Endodermal cell (in vitro differentiated cells): Measurements from ENCODE around the gene AGPAT3. TPM values are rescaled to one million over a fixed set of nuclear protein-coding genes. Genes with fewer than 3 reads are reported as not detected.

Experiments
- DNase-seq: peaks from one replicate; pipeline ENCODE4 v3.0.0-alpha.2; 2017
- H3K27ac ChIP-seq: 2 replicates; pipeline ENCODE4 v1.5.1; 2013; ENCODE audit warnings: mild to moderate bottlenecking, low read depth, low read length, moderate library complexity
- H3K27me3 ChIP-seq: 2 replicates; pipeline ENCODE4 v1.6.1; 2013; ENCODE audit warnings: mild to moderate bottlenecking, low read length, moderate library complexity; ENCODE audit not compliant: insufficient read depth, control insufficient read depth, poor library complexity, severe bottlenecking
- H3K36me3 ChIP-seq: 2 replicates; pipeline ENCODE4 v1.7.0; 2013; ENCODE audit warnings: mild to moderate bottlenecking, low read length, moderate library complexity; ENCODE audit not compliant: control insufficient read depth, insufficient read depth
- H3K4me1 ChIP-seq: one replicate; pipeline ENCODE4 v1.7.0; 2013; ENCODE audit warnings: low read length; ENCODE audit not compliant: control insufficient read depth, insufficient read depth
- H3K4me3 ChIP-seq: 2 replicates; pipeline ENCODE4 v1.5.1; 2013; ENCODE audit warnings: mild to moderate bottlenecking, low read length, moderate library complexity
- H3K9ac ChIP-seq: 2 replicates; pipeline ENCODE4 v1.6.1; 2013; ENCODE audit warnings: mild to moderate bottlenecking, low read length, moderate library complexity; ENCODE audit not compliant: poor library complexity, severe bottlenecking; ENCODE audit errors: extremely low read depth
- H3K9me3 ChIP-seq: 2 replicates; pipeline ENCODE4 v1.6.1; 2013; ENCODE audit warnings: mild to moderate bottlenecking, low read length, moderate library complexity; ENCODE audit not compliant: control insufficient read depth
- H3K27ac Mint-ChIP-seq: 2 replicates; pipeline ENCODE4 v1.8.0; 2020; ENCODE audit warnings: mixed read lengths
- H3K27me3 Mint-ChIP-seq: 2 replicates; pipeline ENCODE4 v1.8.0; 2021; ENCODE audit warnings: mild to moderate bottlenecking, mixed read lengths; ENCODE audit not compliant: insufficient read depth
- H3K36me3 Mint-ChIP-seq: 2 replicates; pipeline ENCODE4 v1.8.0; 2020; ENCODE audit warnings: low read depth, mixed read lengths
- H3K4me1 Mint-ChIP-seq: 2 replicates; pipeline ENCODE4 v1.8.0; 2020; ENCODE audit warnings: mixed read lengths
- H3K4me3 Mint-ChIP-seq: 2 replicates; pipeline ENCODE4 v1.8.0; 2020; ENCODE audit warnings: mild to moderate bottlenecking, moderate library complexity, mixed read lengths
- H3K9me3 Mint-ChIP-seq: 2 replicates; pipeline ENCODE4 v1.8.0; 2020; ENCODE audit warnings: mild to moderate bottlenecking, mixed read lengths
- WGBS, 2 experiments: methylation state at CpG; one replicate each; pipeline versions ENCODE4 v1.1.5 to v1.1.7; 2013; ENCODE audit warnings: missing lambda C conversion rate in 2 of 2, mixed read lengths in 1 of 2; ENCODE audit not compliant: insufficient coverage in 1 of 2, insufficient read length in 1 of 2; 5-methylcytosine and 5-hydroxymethylcytosine counted together
- total RNA-seq, 2 donors: library from RNA; stranded (reverse); fragmentation: NEBNext Ultra II Directional in 1 of 2; extraction: Animal tissue kit (Norgen Biotek cat#: 25700) in 1 of 2; gene quantifications; 2 replicates in 1 of 2; 3 replicates in 1 of 2; pipeline ENCODE4 v1.2.1, GENCODE V29; 2021
- TF ChIP-seq, protein P1 (sequence below): fragments of 200-600 bp; sonication (generic); conservative IDR thresholded peaks from 2 replicates; pipeline ENCODE4 v1.5.0; 2021; ENCODE audit warnings: antibody characterized with exemption, mild to moderate bottlenecking

The AGPAT3 gene
- total RNA-seq, 2 donors from 2014 or later = 44.0 to 74.4 TPM

DNA sequence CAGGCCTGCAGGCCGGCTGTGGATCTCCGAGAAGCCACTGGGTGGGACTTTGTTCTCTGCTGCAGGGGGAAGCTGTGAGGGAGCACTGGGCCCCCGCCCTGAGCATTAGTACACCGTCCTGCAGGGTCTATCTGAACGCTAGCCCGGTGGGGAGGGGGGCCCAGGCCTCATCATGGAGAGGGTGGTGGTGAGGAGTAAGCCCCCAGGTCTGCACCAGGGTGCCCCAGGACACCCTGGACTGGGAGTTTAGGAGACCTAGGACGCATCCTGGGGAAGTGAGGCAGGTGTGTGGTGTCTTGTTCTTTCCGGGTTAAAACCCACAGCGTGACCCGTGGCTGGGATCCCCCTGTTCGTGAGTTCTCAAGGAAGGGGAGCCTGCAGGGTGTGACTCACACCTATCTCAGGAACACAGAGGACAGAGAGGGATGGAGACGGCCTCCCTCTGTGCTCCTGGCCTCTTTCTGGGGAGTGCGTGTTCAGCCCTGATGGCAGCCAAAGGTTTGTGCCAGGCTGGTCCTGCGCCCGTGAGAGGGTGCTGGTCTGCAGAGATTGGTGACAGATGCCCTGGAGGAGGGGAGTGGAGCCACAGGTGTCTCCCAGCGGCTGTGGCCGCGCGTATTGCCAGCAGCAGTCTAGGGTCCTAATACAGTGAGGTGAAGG is 44.8 kb downstream of the AGPAT3 start:
- Mint-ChIP-seq H3K27me3 (no peaks in the 10 kb centered on the region), H3K9me3 (no peaks in the 10 kb centered on the region), H3K27ac (peak overlapping the region; percentile 65), H3K4me1 (peaks cover 13% of the 10 kb centered on the region), H3K36me3 (peaks cover 37% of the 10 kb centered on the region), H3K4me3 (no peak overlapping the region)
- H3K27ac ChIP-seq = no peak overlapping the region
- H3K4me3 ChIP-seq = no peak overlapping the region
- TF ChIP-seq, protein P1, sequence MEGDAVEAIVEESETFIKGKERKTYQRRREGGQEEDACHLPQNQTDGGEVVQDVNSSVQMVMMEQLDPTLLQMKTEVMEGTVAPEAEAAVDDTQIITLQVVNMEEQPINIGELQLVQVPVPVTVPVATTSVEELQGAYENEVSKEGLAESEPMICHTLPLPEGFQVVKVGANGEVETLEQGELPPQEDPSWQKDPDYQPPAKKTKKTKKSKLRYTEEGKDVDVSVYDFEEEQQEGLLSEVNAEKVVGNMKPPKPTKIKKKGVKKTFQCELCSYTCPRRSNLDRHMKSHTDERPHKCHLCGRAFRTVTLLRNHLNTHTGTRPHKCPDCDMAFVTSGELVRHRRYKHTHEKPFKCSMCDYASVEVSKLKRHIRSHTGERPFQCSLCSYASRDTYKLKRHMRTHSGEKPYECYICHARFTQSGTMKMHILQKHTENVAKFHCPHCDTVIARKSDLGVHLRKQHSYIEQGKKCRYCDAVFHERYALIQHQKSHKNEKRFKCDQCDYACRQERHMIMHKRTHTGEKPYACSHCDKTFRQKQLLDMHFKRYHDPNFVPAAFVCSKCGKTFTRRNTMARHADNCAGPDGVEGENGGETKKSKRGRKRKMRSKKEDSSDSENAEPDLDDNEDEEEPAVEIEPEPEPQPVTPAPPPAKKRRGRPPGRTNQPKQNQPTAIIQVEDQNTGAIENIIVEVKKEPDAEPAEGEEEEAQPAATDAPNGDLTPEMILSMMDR = no peak
- peaks cover 14% of the 10 kb centered on the region for H3K9me3 ChIP-seq
- WGBS, 2 experiments = 78 to 79% methylated on average over 9 to 19 of the region's 19 CpGs
- no peaks in the 10 kb centered on the region for H3K27me3 ChIP-seq
- peak; percentile 55 for DNase-seq
- peaks cover 15% of the 10 kb centered on the region for H3K36me3 ChIP-seq
- no peak overlapping the region for H3K9ac ChIP-seq
- no peaks in the 10 kb centered on the region for H3K4me1 ChIP-seq

DNA sequence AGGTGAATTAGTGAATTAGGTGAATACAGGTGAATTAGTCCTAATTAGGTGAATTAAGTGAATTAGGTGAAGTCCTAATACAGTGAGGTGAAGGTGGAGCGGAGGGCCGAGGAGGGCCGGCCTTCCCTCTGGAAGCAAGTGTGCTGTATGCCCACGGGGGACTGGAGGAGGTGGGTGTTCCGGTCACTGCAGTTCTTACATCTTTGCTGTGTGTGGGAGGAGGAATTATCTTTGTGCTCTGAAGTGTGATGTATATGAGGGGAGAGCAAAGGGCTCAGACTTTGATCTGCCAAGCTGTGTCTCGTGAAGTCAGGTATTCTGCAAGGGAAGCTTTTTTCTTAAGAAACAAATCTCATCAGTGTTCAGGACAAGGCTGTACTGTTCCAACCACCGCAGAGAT is 45.4 kb downstream of the AGPAT3 start:
- no peaks in the 10 kb centered on the region for H3K27me3 Mint-ChIP-seq
- peaks cover 14% of the 10 kb centered on the region for H3K9me3 ChIP-seq
- peaks cover 15% of the 10 kb centered on the region for H3K36me3 ChIP-seq
- no peak for DNase-seq
- no peak overlapping the region for H3K27ac ChIP-seq
- no peaks in the 10 kb centered on the region for H3K4me1 ChIP-seq
- H3K4me3 Mint-ChIP-seq = no peak overlapping the region
- H3K9ac ChIP-seq = no peak overlapping the region
- H3K36me3 Mint-ChIP-seq = peaks cover 37% of the 10 kb centered on the region
- no peak overlapping the region for H3K4me3 ChIP-seq
- WGBS, 2 experiments = 87 to 88% methylated on average over 3 to 7 of the region's 7 CpGs
- H3K27me3 ChIP-seq = no peaks in the 10 kb centered on the region
- peaks cover 13% of the 10 kb centered on the region for H3K4me1 Mint-ChIP-seq
- TF ChIP-seq, protein P1 = no peak
- no peaks in the 10 kb centered on the region for H3K9me3 Mint-ChIP-seq
- no peak overlapping the region for H3K27ac Mint-ChIP-seq

DNA sequence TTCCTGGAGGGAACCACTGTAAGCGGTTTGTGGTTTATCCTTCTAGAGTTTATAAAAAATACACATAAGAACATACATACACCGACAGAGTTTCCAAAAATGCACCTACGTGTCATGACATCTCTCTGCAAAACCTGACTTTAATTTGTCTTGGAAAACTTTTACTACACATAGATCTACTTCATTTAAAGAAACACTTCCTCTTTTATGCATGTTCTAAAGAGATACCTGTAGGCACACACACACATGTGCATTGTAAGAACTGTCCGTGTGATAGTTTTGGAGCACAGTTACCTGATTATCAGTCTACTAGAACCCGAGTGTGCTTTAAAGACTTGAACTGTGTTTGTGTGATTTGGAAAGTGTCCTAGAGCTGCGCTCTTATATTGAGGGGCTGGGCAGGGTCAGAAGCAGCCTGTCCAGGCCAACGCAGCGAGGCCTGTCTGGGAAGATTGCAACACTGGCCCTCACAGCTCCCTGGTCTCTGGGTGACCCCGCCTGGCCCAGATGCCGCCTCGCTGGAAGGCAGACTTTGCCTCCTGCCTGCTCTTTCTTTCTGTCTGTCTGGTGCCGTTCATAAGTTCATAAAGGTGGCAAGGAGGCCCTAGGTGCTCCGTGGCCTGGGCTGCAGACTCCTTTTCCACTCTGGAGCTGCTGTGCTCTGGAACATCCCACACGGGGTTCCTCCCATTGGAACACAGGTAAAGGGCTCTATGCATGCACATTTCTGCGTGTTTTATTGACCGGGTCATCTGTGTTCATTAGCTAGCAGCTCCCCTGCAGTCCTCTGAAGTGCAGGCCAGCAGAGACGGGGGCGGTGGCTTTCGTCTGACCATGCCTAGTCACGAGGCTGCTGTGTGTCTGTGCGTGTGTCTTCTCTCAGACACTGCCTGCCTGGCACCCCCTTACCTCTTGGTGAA is 46.3 kb downstream of the AGPAT3 start:
- Mint-ChIP-seq H3K4me1 (peaks cover 16% of the 10 kb centered on the region), H3K9me3 (no peaks in the 10 kb centered on the region), H3K4me3 (no peak overlapping the region), H3K36me3 (peaks cover 32% of the 10 kb centered on the region), H3K27ac (no peak overlapping the region), H3K27me3 (no peaks in the 10 kb centered on the region)
- no peak for DNase-seq
- 94 to 95% methylated on average over 18 to 21 of the region's 21 CpGs for WGBS, 2 experiments
- TF ChIP-seq, protein P1 = no peak
- no peaks in the 10 kb centered on the region for H3K27me3 ChIP-seq
- H3K9me3 ChIP-seq = peaks cover 14% of the 10 kb centered on the region
- H3K4me1 ChIP-seq = no peaks in the 10 kb centered on the region
- H3K36me3 ChIP-seq = peaks cover 9% of the 10 kb centered on the region
- no peak overlapping the region for H3K9ac ChIP-seq
- H3K27ac ChIP-seq = no peak overlapping the region
- H3K4me3 ChIP-seq = no peak overlapping the region
